Testis (tissue), 2 donors: Measurements from ENCODE around the gene SLC7A14.

Source experiments
- POLR2A ChIP-seq: fragments of 450-650 bp; IDR thresholded peaks from one replicate; pipeline ENCODE4 v1.6.1; 2017; ENCODE audit warnings: antibody characterized with exemption, mild to moderate bottlenecking, moderate library complexity
- TF ChIP-seq, protein P1 (sequence below), 3 experiments: fragments of 450-650 bp in 2 of 3; fragments of 200-600 bp in 1 of 3; sonication (generic) in 1 of 3; IDR thresholded peaks; one replicate each; pipeline ENCODE4 v1.5.1; 2016 to 2019; ENCODE audit warnings: antibody characterized with exemption in 3 of 3, mild to moderate bottlenecking in 2 of 3, moderate library complexity in 1 of 3

GRCh38 chr3:170563712-170564423 lies 22.0 kb downstream of the SLC7A14 start:
- TF ChIP-seq, protein P1, sequence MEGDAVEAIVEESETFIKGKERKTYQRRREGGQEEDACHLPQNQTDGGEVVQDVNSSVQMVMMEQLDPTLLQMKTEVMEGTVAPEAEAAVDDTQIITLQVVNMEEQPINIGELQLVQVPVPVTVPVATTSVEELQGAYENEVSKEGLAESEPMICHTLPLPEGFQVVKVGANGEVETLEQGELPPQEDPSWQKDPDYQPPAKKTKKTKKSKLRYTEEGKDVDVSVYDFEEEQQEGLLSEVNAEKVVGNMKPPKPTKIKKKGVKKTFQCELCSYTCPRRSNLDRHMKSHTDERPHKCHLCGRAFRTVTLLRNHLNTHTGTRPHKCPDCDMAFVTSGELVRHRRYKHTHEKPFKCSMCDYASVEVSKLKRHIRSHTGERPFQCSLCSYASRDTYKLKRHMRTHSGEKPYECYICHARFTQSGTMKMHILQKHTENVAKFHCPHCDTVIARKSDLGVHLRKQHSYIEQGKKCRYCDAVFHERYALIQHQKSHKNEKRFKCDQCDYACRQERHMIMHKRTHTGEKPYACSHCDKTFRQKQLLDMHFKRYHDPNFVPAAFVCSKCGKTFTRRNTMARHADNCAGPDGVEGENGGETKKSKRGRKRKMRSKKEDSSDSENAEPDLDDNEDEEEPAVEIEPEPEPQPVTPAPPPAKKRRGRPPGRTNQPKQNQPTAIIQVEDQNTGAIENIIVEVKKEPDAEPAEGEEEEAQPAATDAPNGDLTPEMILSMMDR (IDR thresholded peaks at IDR 0.05) = no peak
- TF ChIP-seq POLR2A = no peak
